ENCODE data around the gene LINGO3. TPM values are rescaled to one million over a fixed set of nuclear protein-coding genes. Genes with fewer than 3 reads are reported as not detected.

The LINGO3 gene
- total and polyA plus RNA-seq, 2 of the 8 experiments (the other 6 are each of a cell fraction or from before 2014, with no cell fraction given) = 0.59 TPM; not detected in 1

DNA sequence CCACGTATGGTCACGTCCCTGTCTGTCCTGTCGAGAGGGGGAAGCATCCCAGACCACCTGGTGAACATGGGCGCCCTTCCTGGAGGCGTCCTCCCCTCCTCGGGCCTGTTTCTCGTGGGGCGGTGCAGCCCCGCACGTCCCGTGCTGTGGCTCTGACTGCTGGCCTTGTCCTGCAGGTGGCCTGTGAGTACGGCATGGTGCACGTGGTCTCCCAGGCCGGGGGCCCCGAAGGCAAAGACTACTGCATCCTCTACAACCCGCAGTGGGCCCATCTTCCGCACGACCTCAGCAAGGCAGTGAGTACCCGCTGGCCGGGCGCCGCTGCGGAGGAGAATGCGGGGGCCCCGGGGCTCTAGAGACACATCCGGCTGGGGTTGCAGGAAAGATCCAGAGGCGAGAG lies 26.5 kb upstream of the LINGO3 start (continued):
- TF ChIP-seq BACH1 (IDR thresholded peaks at IDR 0.05; ENCODE audit: low read length) = no peak
- TF ChIP-seq, protein P1, sequence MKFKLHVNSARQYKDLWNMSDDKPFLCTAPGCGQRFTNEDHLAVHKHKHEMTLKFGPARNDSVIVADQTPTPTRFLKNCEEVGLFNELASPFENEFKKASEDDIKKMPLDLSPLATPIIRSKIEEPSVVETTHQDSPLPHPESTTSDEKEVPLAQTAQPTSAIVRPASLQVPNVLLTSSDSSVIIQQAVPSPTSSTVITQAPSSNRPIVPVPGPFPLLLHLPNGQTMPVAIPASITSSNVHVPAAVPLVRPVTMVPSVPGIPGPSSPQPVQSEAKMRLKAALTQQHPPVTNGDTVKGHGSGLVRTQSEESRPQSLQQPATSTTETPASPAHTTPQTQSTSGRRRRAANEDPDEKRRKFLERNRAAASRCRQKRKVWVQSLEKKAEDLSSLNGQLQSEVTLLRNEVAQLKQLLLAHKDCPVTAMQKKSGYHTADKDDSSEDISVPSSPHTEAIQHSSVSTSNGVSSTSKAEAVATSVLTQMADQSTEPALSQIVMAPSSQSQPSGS (IDR thresholded peaks at IDR 0.05; ENCODE audit: low read length) = no peak
- no peak for TF ChIP-seq ZNF274 (IDR thresholded peaks at IDR 0.05; ENCODE audit: borderline replicate concordance, extremely low read depth, low read length)
